Loucy (cell line): ENCODE data around the gene PAK4.

Source experiments
- H2AFZ ChIP-seq: fragments of 200-600 bp; sonication (generic); 2 replicates; pipeline ENCODE4 v1.6.0; 2016; ENCODE audit warnings: antibody characterized with exemption, mild to moderate bottlenecking, low read length, moderate library complexity
- H3F3A ChIP-seq: fragments of 200-600 bp; 2 replicates; pipeline ENCODE4 v1.6.0; 2016; ENCODE audit warnings: antibody characterized with exemption, low read depth, mild to moderate bottlenecking
- H3K27me3 ChIP-seq: fragments of 200-600 bp; sonication (generic); 2 replicates; pipeline ENCODE4 v1.6.1; 2014; ENCODE audit warnings: low read length, mild to moderate bottlenecking; ENCODE audit not compliant: insufficient read depth, poor library complexity, severe bottlenecking
- H3K36me3 ChIP-seq: fragments of 200-600 bp; sonication (generic); 2 replicates; pipeline ENCODE4 v1.6.1; 2016; ENCODE audit warnings: low read length; ENCODE audit not compliant: insufficient read depth
- H3K4me1 ChIP-seq: fragments of 200-600 bp; sonication (generic); 2 replicates; pipeline ENCODE4 v1.5.1; 2014; ENCODE audit warnings: low read length, mild to moderate bottlenecking; ENCODE audit not compliant: insufficient read depth, poor library complexity, severe bottlenecking
- H3K4me2 ChIP-seq: fragments of 200-600 bp; sonication (generic); 2 replicates; pipeline ENCODE4 v1.6.0; 2014; ENCODE audit warnings: antibody characterized with exemption, low read length, low read depth, mild to moderate bottlenecking; ENCODE audit not compliant: poor library complexity, severe bottlenecking
- H3K4me3 ChIP-seq: fragments of 200-600 bp; sonication (generic); 2 replicates; pipeline ENCODE4 v1.5.1; 2014; ENCODE audit warnings: low read length, mild to moderate bottlenecking, mixed read lengths; ENCODE audit not compliant: poor library complexity, severe bottlenecking
- H3K79me2 ChIP-seq: fragments of 200-600 bp; sonication (generic); 2 replicates; pipeline ENCODE4 v1.6.1; 2014; ENCODE audit warnings: low read length; ENCODE audit not compliant: insufficient read depth
- H3K9ac ChIP-seq: fragments of 200-600 bp; sonication (generic); 2 replicates; pipeline ENCODE4 v1.6.0; 2014; ENCODE audit warnings: mild to moderate bottlenecking, low read depth, low read length, moderate library complexity; ENCODE audit not compliant: poor library complexity, severe bottlenecking
- H3K9me2 ChIP-seq: fragments of 200-600 bp; sonication (generic); replicated peaks from 2 replicates; pipeline ENCODE4 v1.6.1; 2016; ENCODE audit warnings: low read depth, low read length, mixed read lengths
- H3K9me3 ChIP-seq: fragments of 200-600 bp; sonication (generic); 2 replicates; pipeline ENCODE4 v1.6.1; 2014; ENCODE audit warnings: mild to moderate bottlenecking, antibody characterized with exemption, low read length, low read depth; ENCODE audit not compliant: insufficient read depth
- H4K20me1 ChIP-seq: fragments of 200-600 bp; sonication (generic); 2 replicates; pipeline ENCODE4 v1.6.0; 2014; ENCODE audit warnings: antibody characterized with exemption, low read length, mild to moderate bottlenecking; ENCODE audit not compliant: insufficient read depth, poor library complexity, severe bottlenecking
- CTCF ChIP-seq: fragments of 200-600 bp; sonication (generic); conservative IDR thresholded peaks from 2 replicates; pipeline ENCODE4 v1.5.1; 2014; ENCODE audit warnings: mild to moderate bottlenecking, antibody characterized with exemption, low read length
- EZH2phosphoT487 ChIP-seq: fragments of 200-600 bp; IDR thresholded peaks from 2 replicates; pipeline ENCODE4 v1.6.1; 2018; ENCODE audit warnings: antibody characterized with exemption, mild to moderate bottlenecking, moderate library complexity, borderline replicate concordance

PAK4 gene

DNA sequence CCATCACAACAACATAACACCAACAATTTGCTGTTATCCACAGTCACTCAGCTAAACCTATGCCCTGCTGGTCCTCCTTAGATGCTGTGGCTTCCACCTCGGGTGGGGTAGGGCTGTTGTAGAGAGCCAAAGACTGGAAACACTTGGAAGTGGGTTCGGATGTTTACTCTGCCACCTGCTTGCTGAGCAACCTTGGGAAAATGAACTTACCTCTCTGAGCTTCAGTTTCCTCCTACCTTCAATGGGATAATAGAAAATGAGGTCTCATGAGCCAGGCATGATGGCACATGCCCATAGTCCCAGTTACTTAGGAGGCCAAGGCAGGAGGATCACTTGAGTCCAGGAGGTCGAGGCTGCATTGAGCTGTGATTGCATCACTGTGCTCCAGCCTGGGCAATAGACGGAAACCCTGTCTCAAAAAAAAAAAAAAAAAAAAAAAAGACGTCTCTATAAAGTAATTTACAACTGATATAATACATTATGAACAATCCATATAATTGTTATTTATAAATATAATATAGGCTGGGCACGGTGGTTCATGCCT, 81.8 kb downstream of the PAK4 start:
- Histone ChIP-seq H3K4me3 (no peak overlapping the region), H3K9me2 (no peaks in the 10 kb centered on the region)

DNA sequence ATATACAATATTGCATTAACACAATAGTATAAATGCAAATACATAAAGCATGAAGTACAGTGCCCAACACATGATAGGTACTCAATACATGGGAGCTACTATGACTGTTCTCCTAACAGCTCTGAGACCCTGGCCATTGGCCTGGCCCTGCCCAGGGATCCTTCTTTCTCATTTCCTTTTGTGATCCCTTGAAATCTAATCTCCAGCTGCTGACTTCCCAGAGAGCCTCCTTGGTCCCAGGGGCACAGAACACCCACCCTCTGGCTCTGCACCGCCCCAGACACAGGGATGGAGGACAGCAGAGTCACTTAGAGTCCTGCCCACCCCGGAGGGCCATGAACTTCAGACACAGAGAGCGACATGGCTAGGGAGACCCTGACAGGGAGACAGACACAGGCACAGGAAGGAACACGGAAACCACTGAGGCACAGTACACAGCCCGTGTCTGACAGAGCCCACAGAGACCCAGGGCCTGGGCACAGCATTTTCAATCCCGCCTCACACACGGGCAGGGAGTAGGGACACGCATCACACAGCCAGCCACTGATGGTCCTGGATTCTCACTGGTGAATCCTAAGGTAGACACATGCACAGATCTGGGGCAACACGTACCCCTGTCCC, 82.7 kb downstream of the PAK4 start:
- Histone ChIP-seq H3K27me3 (no peaks in the 10 kb centered on the region), H4K20me1 (no peaks in the 10 kb centered on the region), H3K4me3 (no peak overlapping the region), H3K9ac (no peak overlapping the region), H3K79me2 (no peaks in the 10 kb centered on the region), H3K36me3 (no peaks in the 10 kb centered on the region), H2AFZ (no peak overlapping the region; the same call in 1 of the 2 replicates), H3K4me2 (no peak overlapping the region), H3K9me2 (no peaks in the 10 kb centered on the region), H3F3A (no peaks in the 10 kb centered on the region), H3K4me1 (no peaks in the 10 kb centered on the region), H3K9me3 (no peaks in the 10 kb centered on the region)
- TF ChIP-seq EZH2phosphoT487 (no peak), CTCF (no peak)

More for the DNA sequence above, 81.8 kb downstream of the PAK4 start:
- Histone ChIP-seq H3K36me3 (no peaks in the 10 kb centered on the region), H3F3A (no peaks in the 10 kb centered on the region), H3K9me3 (no peaks in the 10 kb centered on the region), H3K79me2 (no peaks in the 10 kb centered on the region), H2AFZ (no peak overlapping the region), H3K27me3 (no peaks in the 10 kb centered on the region), H3K9ac (no peak overlapping the region), H3K4me1 (no peaks in the 10 kb centered on the region), H4K20me1 (no peaks in the 10 kb centered on the region), H3K4me2 (no peak overlapping the region)
- TF ChIP-seq EZH2phosphoT487 (no peak), CTCF (no peak)

- TF ChIP-seq EZH2phosphoT487 = no peak
- no peak for TF ChIP-seq CTCF
- no peaks in the 10 kb centered on the region for H3K79me2 ChIP-seq
- no peak overlapping the region for H3K4me2 ChIP-seq
- H3K4me1 ChIP-seq = no peaks in the 10 kb centered on the region
- H2AFZ ChIP-seq = no peak overlapping the region
- H3F3A ChIP-seq = no peaks in the 10 kb centered on the region
- no peaks in the 10 kb centered on the region for H4K20me1 ChIP-seq
- H3K4me3 ChIP-seq = no peak overlapping the region
- H3K9me2 ChIP-seq = no peaks in the 10 kb centered on the region
- H3K9ac ChIP-seq = no peak overlapping the region
- H3K9me3 ChIP-seq = no peaks in the 10 kb centered on the region
- H3K36me3 ChIP-seq = no peaks in the 10 kb centered on the region
- H3K27me3 ChIP-seq = no peaks in the 10 kb centered on the region
Measured at GRCh38 chr19:39209196-39209595, 83.6 kb downstream of the PAK4 start.
